ENCODE results near the gene ABCG2. TPM values are rescaled to one million over a fixed set of nuclear protein-coding genes. Genes with fewer than 3 reads are reported as not detected.

ABCG2 gene
- polyA plus RNA-seq, 2 of the 4 experiments (the other 2 are of a cell fraction), result 27.9 to 55.3 TPM

- TF ChIP-seq MAFK (IDR thresholded peaks at IDR 0.05; ENCODE audit: partially characterized antibody) (peak; percentile 56), FOXS1 (CRISPR knock-in tag; IDR thresholded peaks at IDR 0.05) (no peak), PHF8 (IDR thresholded peaks at IDR 0.05; ENCODE audit: borderline replicate concordance, low read depth) (no peak)
- 0 out of 3 replicates have a peak, but pooled peaks cover 7% of the 10 kb centered on the region for H3K4me1 ChIP-seq
- ATAC-seq, result no peak
- FAIRE-seq, result no peak
- H3K9me3 ChIP-seq, result no peaks in the 10 kb centered on the region
- no peak overlapping the region for H3K4me3 ChIP-seq
- DNase-seq (ENCODE audit: low read depth in 1 of 2, low spot score in 1 of 2), result no peak
- H3K27ac ChIP-seq, result no peak overlapping the region
- WGBS (ENCODE audit: missing lambda C conversion rate), result 91% methylated on average over 3 of the region's 3 CpGs
- no peak overlapping the region for H3K4me2 ChIP-seq
- ChIA-PET CTCF (interaction anchor here (0.6 kb wide), 1 partner anchor 336 kb away, joined by 3 read pairs; no protein-coding TSS in a partner anchor), POLR2A (no interaction called here)
Measured at GRCh38 chr4:88058295-88058694, 100.1 kb downstream of the ABCG2 start.

- WGBS (ENCODE audit: missing lambda C conversion rate), result 80% methylated on average over 3 of the region's 3 CpGs
- FAIRE-seq, result no peak
- no peak overlapping the region for H3K4me3 ChIP-seq
- H3K27ac ChIP-seq, result peak overlapping the region; percentile 1 to 23; a peak in 1 of 6 replicates
- POLR2A ChIA-PET, result no interaction called here
- CTCF ChIA-PET, result interaction anchor here (0.6 to 4.2 kb wide), 14 partner anchors 10 to 452 kb away, joined by 3 to 29 read pairs (median 4); no protein-coding TSS in a partner anchor
- ATAC-seq, result peak; percentile 94 to 99
- TF ChIP-seq RAD21 (conservative IDR thresholded peaks at IDR 0.05 in 1 of 2, IDR thresholded peaks at IDR 0.05 in 1 of 2) (peak; percentile 76 to 83), SMC3 (IDR thresholded peaks at IDR 0.05) (peak; percentile 64), REST (IDR thresholded peaks at IDR 0.05) (no peak), CTCF (IDR thresholded peaks at IDR 0.05) (peak; percentile 40; the same call in 2 of the 3 replicates), NR3C1 (IDR thresholded peaks at IDR 0.05) (no peak), HMGXB4 (CRISPR knock-in tag; IDR thresholded peaks at IDR 0.05; ENCODE audit: borderline replicate concordance) (no peak)
- 0 out of 3 replicates have a peak, but pooled peaks cover 4% of the 10 kb centered on the region for H3K4me1 ChIP-seq
- DNase-seq (ENCODE audit: low read depth in 1 of 2, low spot score in 1 of 2), result peak; percentile 17 to 72
- H3K9me3 ChIP-seq, result no peaks in the 10 kb centered on the region
- no peak overlapping the region for H3K4me2 ChIP-seq
Measured at GRCh38 chr4:88054901-88055300, 103.5 kb downstream of the ABCG2 start.

GRCh38 chr4:88054229-88054628 is 104.2 kb downstream of the ABCG2 start:
- POLR2A ChIA-PET, result no interaction called here
- Histone ChIP-seq H3K27ac (no peak overlapping the region), H3K4me1 (0 out of 3 replicates have a peak, but pooled peaks cover 4% of the 10 kb centered on the region), H3K4me2 (no peak overlapping the region), H3K4me3 (no peak overlapping the region), H3K9me3 (no peaks in the 10 kb centered on the region)
- CTCF ChIA-PET, result interaction anchor here (0.6 to 4.2 kb wide), 9 partner anchors 11 to 453 kb away, joined by 3 to 29 read pairs (median 5); no protein-coding TSS in a partner anchor
- 85% methylated on average over 4 of the region's 4 CpGs for WGBS (ENCODE audit: missing lambda C conversion rate)
- TF ChIP-seq JUNB (IDR thresholded peaks at IDR 0.05) (no peak), ESRRA (IDR thresholded peaks at IDR 0.05; ENCODE audit: borderline replicate concordance, low read length) (no peak), CHD2 (IDR thresholded peaks at IDR 0.05; ENCODE audit: low read length, partially characterized antibody) (no peak), POLR2A (IDR thresholded peaks at IDR 0.05; ENCODE audit: low read length) (no peak), ATOH8 (CRISPR knock-in tag; IDR thresholded peaks at IDR 0.05; ENCODE audit: low read depth) (no peak), FOXS1 (CRISPR knock-in tag; IDR thresholded peaks at IDR 0.05) (no peak)
- FAIRE-seq (no peak), DNase-seq (ENCODE audit: low read depth in 1 of 2, low spot score in 1 of 2) (no peak), ATAC-seq (no peak)

All from A549 (cell line).